T-helper 1 cell treated with Interleukin-12 subunit alpha and Interleukin-12 subunit beta and Interleukin-4 antibody, amounts not matched to agents 30 μg/mL and 1 μg/mL, for 36 hours (primary cell): ENCODE data around the gene MTR.

Experiments
- H3K27ac Mint-ChIP-seq: one replicate; pipeline ENCODE4 v1.8.0; 2021; ENCODE audit warnings: mild to moderate bottlenecking, mixed read lengths
- H3K27me3 Mint-ChIP-seq: one replicate; pipeline ENCODE4 v1.8.0; 2021; ENCODE audit warnings: low read depth, mixed read lengths
- H3K36me3 Mint-ChIP-seq: one replicate; pipeline ENCODE4 v1.8.0; 2021; ENCODE audit warnings: low read depth, mixed read lengths
- H3K4me1 Mint-ChIP-seq: one replicate; pipeline ENCODE4 v1.8.0; 2021; ENCODE audit warnings: low read depth, mixed read lengths
- H3K4me3 Mint-ChIP-seq: one replicate; pipeline ENCODE4 v1.8.0; 2021; ENCODE audit warnings: mild to moderate bottlenecking, moderate library complexity, mixed read lengths
- H3K9me3 Mint-ChIP-seq: one replicate; pipeline ENCODE4 v1.8.0; 2021; ENCODE audit warnings: mixed read lengths

MTR gene

GRCh38 chr1:236872075-236872666 lies 77.1 kb downstream of the MTR start:
- peaks cover 21% of the 10 kb centered on the region for H3K36me3 Mint-ChIP-seq
- peaks cover 11% of the 10 kb centered on the region for H3K4me1 Mint-ChIP-seq
- H3K27ac Mint-ChIP-seq: no peak overlapping the region
- H3K9me3 Mint-ChIP-seq: no peaks in the 10 kb centered on the region
- H3K4me3 Mint-ChIP-seq: no peak overlapping the region
- H3K27me3 Mint-ChIP-seq: no peaks in the 10 kb centered on the region

GRCh38 chr1:236875975-236876374 lies 80.9 kb downstream of the MTR start:
- Mint-ChIP-seq H3K27ac (no peak overlapping the region), H3K36me3 (peaks cover 24% of the 10 kb centered on the region), H3K4me1 (peaks cover 2% of the 10 kb centered on the region), H3K9me3 (no peaks in the 10 kb centered on the region), H3K4me3 (no peak overlapping the region), H3K27me3 (no peaks in the 10 kb centered on the region)

- Mint-ChIP-seq H3K36me3 (peaks cover 19% of the 10 kb centered on the region), H3K9me3 (no peaks in the 10 kb centered on the region)
These were observed 82.6 kb downstream of the MTR start for GRCh38 chr1:236877661-236878060.

GRCh38 chr1:236880209-236880608 lies 85.1 kb downstream of the MTR start:
- Mint-ChIP-seq H3K27ac (no peak overlapping the region), H3K9me3 (no peaks in the 10 kb centered on the region), H3K27me3 (no peaks in the 10 kb centered on the region), H3K4me3 (no peak overlapping the region), H3K36me3 (peaks cover 19% of the 10 kb centered on the region), H3K4me1 (no peaks in the 10 kb centered on the region)

More at GRCh38 chr1:236877661-236878060, 82.6 kb downstream of the MTR start:
- no peaks in the 10 kb centered on the region for H3K4me1 Mint-ChIP-seq
- no peak overlapping the region for H3K27ac Mint-ChIP-seq
- no peaks in the 10 kb centered on the region for H3K27me3 Mint-ChIP-seq
- H3K4me3 Mint-ChIP-seq: no peak overlapping the region

DNA sequence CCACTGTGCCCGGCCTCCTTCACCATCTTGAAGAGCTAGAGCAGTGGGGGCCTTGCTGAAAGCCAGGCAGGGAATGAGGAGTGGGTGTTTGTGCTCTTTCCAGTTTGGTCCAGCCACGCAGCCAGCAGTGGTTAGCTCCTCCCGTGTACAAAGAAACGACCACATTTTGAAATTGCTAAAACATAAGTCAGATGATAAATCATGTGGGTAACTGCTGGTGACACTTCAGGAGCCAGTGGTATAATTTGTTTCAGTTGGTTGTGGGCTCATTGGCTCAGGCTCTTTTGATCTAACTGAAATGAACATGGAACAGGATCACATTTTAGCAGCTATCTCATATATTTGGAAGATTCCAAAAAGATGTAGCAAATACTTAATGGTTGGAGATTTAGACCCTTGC lies 87.6 kb downstream of the MTR start:
- peaks cover 26% of the 10 kb centered on the region for H3K36me3 Mint-ChIP-seq
- no peak overlapping the region for H3K27ac Mint-ChIP-seq
- no peaks in the 10 kb centered on the region for H3K4me1 Mint-ChIP-seq
- H3K27me3 Mint-ChIP-seq: no peaks in the 10 kb centered on the region
- no peaks in the 10 kb centered on the region for H3K9me3 Mint-ChIP-seq
- H3K4me3 Mint-ChIP-seq: no peak overlapping the region

- peaks cover 24% of the 10 kb centered on the region for H3K36me3 Mint-ChIP-seq
- H3K27ac Mint-ChIP-seq: no peak overlapping the region
- no peaks in the 10 kb centered on the region for H3K4me1 Mint-ChIP-seq
- no peaks in the 10 kb centered on the region for H3K27me3 Mint-ChIP-seq
- H3K4me3 Mint-ChIP-seq: no peak overlapping the region
- H3K9me3 Mint-ChIP-seq: no peaks in the 10 kb centered on the region
These were observed 91.1 kb downstream of the MTR start for GRCh38 chr1:236886199-236886598.

GRCh38 chr1:236887081-236887480 lies 92.0 kb downstream of the MTR start:
- peaks cover 27% of the 10 kb centered on the region for H3K36me3 Mint-ChIP-seq

GRCh38 chr1:236888126-236888525 lies 93.0 kb downstream of the MTR start:
- Mint-ChIP-seq H3K4me3 (no peak overlapping the region), H3K27ac (no peak overlapping the region), H3K9me3 (no peaks in the 10 kb centered on the region), H3K27me3 (no peaks in the 10 kb centered on the region), H3K4me1 (no peaks in the 10 kb centered on the region), H3K36me3 (peaks cover 33% of the 10 kb centered on the region)

More at GRCh38 chr1:236887081-236887480, 92.0 kb downstream of the MTR start:
- no peaks in the 10 kb centered on the region for H3K27me3 Mint-ChIP-seq
- no peak overlapping the region for H3K4me3 Mint-ChIP-seq
- no peaks in the 10 kb centered on the region for H3K4me1 Mint-ChIP-seq
- H3K27ac Mint-ChIP-seq: no peak overlapping the region
- H3K9me3 Mint-ChIP-seq: no peaks in the 10 kb centered on the region

DNA sequence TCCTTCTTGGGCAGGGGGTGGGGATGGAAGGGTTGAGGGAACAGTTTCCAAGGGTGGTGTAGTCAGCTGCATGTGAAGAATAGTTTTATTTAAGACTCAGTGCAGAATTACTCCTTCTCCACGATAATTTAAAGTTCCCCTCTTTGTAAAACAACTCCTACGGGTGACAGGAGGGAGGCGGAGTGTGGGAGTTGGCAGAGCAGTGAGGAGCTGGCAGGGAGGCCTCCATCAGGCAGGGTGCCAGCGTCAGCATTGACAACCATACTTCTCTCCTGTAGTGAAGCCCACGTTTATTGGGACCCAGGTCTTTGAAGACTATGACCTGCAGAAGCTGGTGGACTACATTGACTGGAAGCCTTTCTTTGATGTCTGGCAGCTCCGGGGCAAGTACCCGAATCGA lies 93.8 kb downstream of the MTR start:
- Mint-ChIP-seq H3K4me1 (no peaks in the 10 kb centered on the region), H3K9me3 (no peaks in the 10 kb centered on the region), H3K27me3 (no peaks in the 10 kb centered on the region), H3K4me3 (no peak overlapping the region), H3K27ac (no peak overlapping the region), H3K36me3 (peaks cover 31% of the 10 kb centered on the region)

DNA sequence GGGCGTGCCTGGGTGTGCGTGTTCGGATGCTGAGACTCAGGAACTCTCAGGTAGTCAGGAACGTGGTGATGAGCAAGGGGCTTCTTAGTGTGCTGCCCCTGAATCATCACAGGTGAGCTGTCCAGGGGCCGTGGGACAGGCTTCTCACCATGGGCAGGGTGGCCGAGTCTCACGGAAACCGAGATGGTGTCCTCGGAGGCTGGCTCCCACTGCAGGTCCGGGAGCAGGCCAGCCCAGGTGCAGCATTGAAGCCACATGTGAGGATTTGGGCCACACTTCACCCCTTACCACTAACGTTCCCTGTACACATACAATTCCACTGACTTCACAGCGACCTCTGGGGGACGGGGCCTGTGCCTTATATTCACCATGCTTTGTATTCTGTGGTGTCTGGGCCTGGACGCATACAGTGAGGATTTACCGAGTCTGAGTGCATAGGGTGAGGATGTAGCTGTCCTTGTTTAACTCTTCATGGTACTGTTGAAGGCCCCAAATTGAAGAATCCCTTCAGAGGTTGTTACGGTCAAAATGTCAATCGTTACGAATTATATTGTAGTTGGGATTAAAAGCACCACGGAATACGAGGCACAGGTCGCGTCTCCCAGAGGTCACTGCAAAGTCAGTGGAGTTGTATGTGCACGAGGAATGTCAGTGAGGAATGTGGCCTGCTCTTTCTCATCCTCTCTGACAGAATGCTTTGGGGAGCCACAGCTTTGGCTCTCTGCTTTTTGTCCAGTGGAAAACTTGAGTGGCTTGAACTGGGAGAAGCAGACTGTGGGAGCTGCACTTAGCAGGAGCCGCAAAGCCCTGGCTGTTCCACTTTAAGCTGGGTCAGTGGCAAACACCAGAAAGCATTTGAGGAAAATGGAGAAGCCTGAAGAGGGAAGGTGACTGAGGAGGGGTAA lies 95.3 kb downstream of the MTR start:
- Mint-ChIP-seq H3K4me1 (no peaks in the 10 kb centered on the region), H3K4me3 (no peak overlapping the region), H3K9me3 (no peaks in the 10 kb centered on the region), H3K27me3 (no peaks in the 10 kb centered on the region), H3K27ac (no peak overlapping the region), H3K36me3 (peaks cover 35% of the 10 kb centered on the region)

GRCh38 chr1:236893626-236894545 lies 98.8 kb downstream of the MTR start:
- H3K27ac Mint-ChIP-seq: no peak overlapping the region

DNA sequence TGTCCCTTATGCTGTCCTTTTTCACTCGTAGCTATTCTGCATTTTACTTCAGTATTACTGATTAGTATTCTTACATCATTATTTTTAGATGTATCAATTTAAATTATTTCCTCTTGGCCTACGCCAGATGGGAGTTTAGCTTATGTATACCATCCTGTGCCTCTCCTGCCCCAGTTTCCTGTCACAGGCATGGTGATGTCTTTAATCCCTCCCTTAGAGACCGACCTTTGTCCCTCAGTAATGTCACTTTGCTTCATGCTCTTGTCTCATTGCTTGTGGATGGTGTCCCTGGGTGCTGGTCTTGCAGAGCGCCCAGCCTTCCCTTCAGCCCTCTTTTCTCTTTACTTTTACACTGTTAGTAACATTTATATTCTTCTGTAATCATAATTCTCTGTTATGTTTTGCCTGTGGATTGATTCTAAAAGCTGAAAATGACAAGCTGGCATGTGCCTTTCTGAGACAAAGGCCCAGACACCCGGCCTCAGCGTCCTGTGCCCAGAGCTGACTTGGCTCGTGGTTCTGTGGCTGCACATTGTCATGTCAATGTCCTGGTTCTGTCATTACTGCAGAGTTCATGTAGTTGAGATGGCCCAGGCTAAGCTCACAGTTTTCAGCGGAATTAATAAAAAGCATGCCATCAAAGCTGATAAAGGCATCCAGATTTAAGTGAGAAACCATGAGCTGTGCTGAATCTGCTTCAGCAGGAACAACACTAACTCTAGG lies 100.7 kb downstream of the MTR start:
- Mint-ChIP-seq H3K4me1 (no peaks in the 10 kb centered on the region), H3K4me3 (no peak overlapping the region), H3K27me3 (no peaks in the 10 kb centered on the region), H3K36me3 (peaks cover 47% of the 10 kb centered on the region), H3K27ac (no peak overlapping the region), H3K9me3 (no peaks in the 10 kb centered on the region)

More at GRCh38 chr1:236893626-236894545, 98.8 kb downstream of the MTR start:
- Mint-ChIP-seq H3K27me3 (no peaks in the 10 kb centered on the region), H3K36me3 (peaks cover 46% of the 10 kb centered on the region), H3K9me3 (no peaks in the 10 kb centered on the region), H3K4me3 (no peak overlapping the region), H3K4me1 (no peaks in the 10 kb centered on the region)

GRCh38 chr1:236896716-236897115 lies 101.6 kb downstream of the MTR start:
- no peak overlapping the region for H3K27ac Mint-ChIP-seq
- no peaks in the 10 kb centered on the region for H3K9me3 Mint-ChIP-seq
- no peaks in the 10 kb centered on the region for H3K4me1 Mint-ChIP-seq
- no peaks in the 10 kb centered on the region for H3K27me3 Mint-ChIP-seq
- peaks cover 48% of the 10 kb centered on the region for H3K36me3 Mint-ChIP-seq
- H3K4me3 Mint-ChIP-seq: no peak overlapping the region
